Activated gamma-delta T cell treated with Interleukin-2 at 50 U/mL for 16 hours (primary cell): Measurements from ENCODE around the gene FICD.
"Not testable (repeated sequence)": the region's sequence is repeated elsewhere in the genome, so short reads cannot be mapped to it uniquely, and the experiment has no call there.

Source experiments
- DNase-seq: peaks from one replicate; pipeline ENCODE4 v3.0.0-alpha.2; 2020

FICD gene

DNA sequence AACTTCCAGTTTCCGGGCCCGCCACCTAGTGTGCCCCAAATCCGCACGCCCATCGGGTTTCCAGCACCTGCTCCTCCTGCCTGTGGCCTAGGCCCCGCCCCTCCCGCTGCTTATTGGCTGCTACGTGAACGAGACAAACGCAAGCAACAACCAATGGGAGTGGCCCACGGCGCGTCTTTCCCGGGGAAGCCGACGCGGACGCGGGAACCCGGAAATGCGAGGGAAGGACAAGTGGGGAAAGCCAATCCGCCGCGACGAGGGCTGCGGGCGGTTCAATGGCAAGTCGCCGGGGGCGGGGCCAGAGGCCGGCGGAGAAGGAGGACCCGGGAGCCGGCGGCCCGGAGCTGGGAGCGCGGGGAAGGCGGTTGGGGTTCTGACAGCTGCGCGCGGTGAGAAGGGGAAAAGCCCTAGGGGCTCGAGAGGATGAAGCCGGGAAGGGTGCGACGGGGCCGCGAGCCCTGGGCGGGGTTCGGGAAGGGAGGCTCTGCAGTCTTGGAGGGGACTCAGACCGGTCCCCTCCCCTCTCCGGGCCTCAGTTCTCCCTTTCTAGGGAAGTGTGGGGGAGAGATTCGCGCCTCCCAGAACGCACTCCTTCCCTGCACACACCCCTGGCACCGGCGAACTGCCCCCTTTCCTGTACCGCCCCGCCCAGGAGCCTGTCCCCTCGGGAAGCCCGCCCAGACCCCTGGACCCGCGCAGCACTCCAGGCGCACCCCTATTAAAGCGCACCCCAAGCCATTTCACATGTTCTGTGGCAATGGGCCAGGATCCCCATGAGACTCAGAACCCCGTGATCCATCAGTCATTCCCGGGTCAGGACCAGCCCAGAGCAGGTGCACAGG lies at the start of gene FICD:
FICD (plus strand) TSS at position 305 of the 842 bp plus-strand sequence. CDS start 1,696 bp downstream, outside the sequence.
- DNase-seq: peak; percentile 99

- DNase-seq: no peak
Observed at GRCh38 chr12:108465417-108465816, 49.7 kb upstream of the FICD start.

DNA sequence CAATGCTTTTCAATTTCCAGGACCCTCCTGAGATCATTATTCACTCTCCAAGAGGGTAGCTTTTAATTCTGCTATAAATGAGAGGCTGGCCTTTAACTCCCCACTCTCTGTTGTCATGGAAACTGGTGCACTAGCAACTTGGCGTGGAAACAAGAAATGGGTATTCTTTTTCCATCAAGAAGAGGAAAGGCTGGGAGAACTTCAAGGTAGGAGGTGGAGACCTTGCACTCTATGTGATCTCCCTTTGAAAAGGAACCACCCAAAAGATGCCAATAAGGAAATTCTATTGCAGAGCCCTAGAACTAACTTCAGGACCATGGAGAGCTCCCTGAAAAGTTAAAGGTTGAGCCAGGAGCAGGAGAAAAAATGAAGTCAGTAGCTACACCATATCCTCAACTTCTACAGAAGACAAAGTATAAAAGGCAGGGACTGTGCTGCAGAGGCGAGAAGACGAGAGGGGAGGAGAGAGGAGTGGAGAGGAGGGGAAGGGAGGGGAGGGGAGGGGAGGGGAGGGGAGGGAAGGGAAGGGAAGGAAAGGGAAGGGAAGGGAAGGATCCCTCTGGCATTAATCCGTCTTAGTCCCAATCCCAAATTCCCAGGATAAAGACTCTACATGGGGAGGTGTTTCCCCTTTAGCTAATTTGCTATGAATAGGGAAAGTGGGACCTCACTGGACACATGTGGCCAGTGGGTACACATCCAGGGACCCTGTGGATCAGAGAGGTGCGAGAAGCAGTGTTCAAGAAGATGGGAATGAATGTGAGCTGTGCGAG lies 46.7 kb upstream of the FICD start:
- no peak for DNase-seq

- DNase-seq: no peak
Observed at GRCh38 chr12:108473400-108474055, 41.5 kb upstream of the FICD start.

GRCh38 chr12:108475396-108475795 lies 39.7 kb upstream of the FICD start:
- DNase-seq: no peak

- no peak for DNase-seq
Observed at GRCh38 chr12:108477055-108477880, 37.8 kb upstream of the FICD start.

DNA sequence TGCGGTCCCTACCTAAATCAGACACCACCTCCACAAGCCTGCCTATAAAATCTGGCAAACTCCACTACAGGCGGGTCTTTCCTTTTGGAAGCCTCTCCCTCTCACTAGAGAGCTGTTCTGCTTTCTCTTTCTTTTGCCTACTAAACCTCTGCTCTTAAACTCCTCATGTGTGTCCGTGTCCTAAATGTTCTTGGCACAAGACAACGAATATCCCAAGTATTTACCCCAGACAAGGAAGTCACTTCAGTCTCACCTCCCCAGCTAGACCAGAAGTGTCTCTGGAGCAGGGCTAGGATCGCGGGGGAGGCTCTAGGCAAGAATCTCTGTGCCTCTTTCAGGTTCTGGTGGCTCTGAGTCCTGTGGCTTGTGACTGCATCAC lies 37.2 kb upstream of the FICD start:
- no peak for DNase-seq

DNA sequence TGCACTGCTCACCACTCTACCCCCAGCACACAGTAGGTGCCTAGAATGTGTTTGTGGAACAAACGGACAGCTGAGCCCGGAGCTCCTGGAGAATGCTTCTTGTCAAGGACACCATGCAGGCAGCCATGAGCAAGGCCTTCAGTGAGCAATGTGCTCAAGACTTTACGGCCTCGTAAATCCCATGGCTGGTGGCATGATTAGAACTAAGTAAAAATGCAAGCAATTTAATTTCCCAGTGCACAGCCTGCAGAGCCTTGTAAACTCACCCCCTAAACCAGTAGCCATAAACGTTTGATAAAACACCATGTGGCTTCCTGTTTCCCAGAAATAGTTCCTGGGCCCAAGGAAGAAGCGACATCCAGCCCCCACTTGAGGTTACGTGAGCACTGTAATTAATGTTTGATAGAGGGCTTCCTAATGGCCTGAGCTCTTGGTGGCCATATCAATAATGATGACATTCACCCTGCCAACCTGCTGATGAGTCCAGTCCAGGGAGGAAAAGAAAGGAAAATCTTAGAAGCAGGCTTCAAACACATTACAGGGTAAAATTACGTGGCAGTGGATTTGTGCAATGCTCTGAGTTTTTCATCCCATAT lies 36.4 kb upstream of the FICD start:
- no peak for DNase-seq

DNA sequence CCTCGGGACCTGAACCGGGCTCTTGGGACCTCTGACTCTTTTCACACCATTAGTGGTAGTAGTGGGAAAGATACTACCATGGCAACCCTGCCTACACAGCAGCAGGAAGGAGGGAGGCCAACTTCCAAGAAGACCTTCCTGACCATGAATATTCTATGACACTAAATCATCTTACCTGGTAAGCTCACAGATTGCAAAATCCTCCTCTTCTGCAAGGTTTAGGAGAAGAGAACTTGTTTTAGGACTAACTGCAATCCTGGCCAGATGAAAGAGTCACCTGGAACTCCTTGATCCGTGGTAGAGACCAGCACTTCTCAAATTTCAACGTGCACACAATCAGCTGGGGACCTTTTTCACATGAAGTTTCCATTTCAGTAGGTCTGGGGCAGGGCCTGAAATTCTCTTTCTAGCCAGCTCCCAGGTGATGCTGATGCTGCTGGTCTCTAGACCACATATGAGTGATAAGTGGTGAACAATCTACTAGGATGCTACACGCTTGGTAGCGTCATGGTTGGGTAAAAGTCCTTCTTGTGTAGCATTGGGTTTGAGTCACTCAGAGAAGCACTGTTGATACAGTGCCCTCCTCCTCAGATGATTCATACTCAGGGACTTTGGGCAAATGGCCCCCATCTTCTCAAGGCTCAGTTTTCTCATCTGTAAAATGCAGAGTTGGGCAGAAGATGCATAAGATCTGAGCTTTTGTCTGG lies 35.6 kb upstream of the FICD start:
- DNase-seq: no peak

- no peak for DNase-seq
Observed at GRCh38 chr12:108482717-108483212, 32.3 kb upstream of the FICD start.

DNA sequence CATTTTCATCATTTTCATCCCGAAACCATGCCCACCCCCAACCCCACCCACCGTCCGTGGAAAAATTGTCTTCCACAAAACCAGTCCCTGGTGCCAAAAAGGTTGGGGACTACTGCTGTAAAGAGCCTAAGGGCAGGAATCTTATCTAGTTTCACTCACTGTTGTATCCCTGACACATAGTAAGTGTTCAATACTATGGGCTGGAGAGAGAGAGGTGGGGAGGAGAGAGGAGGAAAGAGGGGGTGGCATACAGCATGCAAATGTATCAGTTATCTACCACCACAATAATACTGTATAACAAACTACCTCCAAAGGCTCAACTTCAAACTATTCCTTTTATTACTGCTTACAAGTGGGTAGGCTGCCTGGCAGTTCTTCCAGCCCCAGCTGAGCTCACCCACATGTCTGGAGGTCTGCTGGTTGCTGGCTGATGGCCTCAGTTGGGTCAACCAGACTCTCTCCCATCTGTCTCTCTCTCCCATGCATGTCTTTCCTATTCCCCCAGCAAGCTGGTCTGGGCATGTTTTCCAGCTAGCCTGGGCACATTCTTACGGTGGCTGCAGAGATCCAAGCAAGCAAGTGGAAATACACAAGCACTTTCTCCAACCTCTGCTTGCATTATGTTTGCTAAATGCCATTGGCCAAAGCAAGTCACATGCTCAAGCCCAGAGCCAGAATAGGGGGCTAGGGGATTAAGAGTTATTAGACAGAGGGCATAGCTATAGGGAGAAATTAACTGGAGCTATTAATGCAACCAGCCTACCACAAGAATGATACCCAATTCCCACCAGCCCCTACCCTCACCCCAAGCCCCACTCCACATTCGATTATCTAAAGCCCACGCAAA lies 31.6 kb upstream of the FICD start:
- no peak for DNase-seq

DNA sequence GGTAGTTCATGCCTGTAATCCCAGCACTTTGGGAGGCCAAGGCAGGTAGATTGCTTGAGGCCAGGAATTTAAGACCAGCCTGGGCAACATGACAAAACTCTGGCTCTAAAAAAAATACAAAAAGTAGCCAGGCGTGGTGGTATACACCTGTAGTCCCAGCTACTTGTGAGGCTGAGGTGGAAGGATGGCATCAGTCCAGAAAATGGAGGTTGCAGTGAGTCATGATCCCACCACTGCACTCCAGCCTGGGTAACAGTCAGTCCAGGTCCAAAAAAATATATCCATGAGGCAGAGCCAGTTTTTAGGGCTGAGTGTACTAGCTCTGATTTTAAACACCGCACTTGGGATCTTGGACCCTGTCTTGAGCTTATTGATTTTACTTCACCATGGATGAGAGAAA lies 30.6 kb upstream of the FICD start:
- no peak for DNase-seq

DNA sequence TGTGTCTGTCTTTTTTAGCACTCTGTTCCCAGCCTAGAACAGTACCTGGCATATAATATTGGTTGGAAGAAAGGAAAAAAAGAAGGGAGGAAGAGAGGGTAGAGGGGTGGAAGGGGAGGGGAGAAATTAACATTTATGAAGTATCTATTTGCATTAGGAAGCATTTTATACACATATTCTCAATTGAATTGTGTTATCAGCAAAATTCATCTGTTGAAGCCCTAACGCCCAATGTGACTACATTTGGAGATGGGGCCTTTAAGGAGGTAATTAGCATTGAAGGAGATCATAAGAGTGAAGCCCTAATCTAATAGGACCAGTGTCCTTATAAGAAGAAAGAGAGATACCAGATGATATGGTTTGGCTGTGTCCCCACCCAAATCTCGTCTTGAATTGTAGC lies 30.2 kb upstream of the FICD start:
- DNase-seq: no peak

GRCh38 chr12:108485371-108485770 lies 29.7 kb upstream of the FICD start:
- not testable (repeated sequence) for DNase-seq

- not testable (repeated sequence) for DNase-seq
Observed at GRCh38 chr12:108487029-108487428, 28.0 kb upstream of the FICD start.

DNA sequence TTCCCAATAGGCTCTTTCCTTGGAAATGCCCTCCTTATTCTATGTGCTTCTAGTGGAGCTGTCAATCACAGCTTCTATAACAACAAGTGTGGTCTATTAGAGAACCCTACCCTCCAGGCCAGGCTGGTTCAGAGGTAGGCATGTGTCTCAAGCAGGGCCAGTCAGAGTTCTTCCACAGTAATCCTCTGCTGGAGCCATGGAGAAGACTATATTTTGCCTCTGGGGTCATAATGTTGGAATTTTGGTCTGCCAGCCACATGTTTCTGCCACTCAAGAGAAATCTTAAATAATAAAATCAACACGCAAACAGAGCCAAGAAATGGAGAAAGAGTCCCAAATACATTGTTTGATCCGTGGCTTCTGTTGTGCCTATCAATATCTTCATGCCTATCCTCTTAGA lies 23.8 kb upstream of the FICD start:
- DNase-seq: no peak

- DNase-seq: no peak
Observed at GRCh38 chr12:108495054-108495453, 20.0 kb upstream of the FICD start.

DNA sequence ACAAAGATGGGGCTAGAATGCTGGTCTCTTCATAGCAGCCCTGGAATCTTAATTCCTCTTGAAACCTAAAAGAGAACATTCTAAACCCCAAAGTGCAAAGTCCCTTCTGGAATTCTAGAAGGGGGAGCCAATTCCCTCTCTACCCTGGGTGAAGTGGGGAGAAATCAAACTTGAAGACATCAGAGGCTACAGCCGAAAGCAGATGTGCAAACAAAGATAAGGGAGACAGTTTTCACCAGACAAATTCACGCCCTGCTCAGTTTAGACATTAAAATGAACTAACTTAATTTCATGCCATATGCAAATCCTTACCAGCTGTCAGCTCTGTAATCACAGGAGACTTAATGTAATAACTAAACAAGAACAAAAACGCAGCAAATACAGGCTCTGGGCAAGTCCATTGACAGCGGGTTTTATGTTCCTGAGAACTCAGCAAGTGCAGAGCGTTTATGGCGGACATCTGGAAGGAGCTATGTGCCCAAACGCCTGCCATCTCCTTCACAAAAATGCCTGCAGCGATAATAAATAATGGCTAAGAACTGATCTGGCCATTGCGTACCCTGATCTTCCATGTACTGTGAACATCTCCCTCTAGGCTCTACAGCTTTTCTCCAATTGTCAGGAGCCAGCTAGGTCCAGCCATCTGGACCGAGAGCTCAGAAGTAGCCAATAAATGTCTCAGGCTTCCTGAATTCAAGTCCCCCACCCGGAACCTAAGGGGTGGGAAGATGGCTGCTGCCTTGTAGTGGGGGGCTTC lies 19.1 kb upstream of the FICD start:
- DNase-seq: no peak

DNA sequence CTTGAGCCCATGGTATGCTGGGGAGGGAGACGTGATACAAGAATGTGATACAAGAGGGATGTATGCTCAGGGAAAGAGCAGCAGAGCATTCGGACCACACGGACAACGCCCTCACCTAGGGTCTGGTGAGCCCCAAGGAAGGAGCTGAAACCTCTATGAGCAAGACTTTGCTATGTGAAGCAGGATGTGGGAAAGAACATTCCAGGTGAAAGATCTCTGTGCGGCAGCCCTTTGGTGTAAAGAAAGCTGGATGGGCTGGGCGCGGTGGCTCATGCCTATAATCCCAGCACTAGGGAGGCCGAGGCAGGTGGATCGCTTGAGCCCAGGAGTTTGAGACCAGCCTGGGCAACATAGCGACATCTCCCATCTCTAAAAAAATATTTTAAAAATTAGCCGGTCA lies 16.9 kb upstream of the FICD start:
- no peak for DNase-seq

DNA sequence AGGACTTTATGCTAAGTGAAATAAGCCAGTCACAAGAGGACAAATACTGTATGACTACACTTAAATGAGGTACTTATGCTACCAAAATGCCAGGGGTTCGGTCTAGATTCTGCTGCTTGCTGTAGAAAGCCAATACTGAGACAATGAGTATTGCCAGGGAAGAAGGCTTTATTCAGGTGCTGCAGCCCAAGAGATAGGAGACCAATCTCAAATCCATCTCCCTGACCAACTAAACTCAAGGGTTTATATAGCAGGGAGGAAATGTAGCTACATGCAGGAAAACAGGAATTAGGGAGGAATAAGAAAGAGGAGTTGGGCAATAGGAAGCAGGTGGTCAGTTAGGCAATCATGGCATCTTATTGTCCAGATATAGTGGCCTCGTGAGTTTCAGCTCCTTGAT lies 12.2 kb upstream of the FICD start:
- DNase-seq: no peak
